DMS79 treated with DMSO at 0.1 percent for 48 hours (cell line): ENCODE measurements around the gene STARD3.

Experiments used
- DNase-seq: peaks from one replicate; lab custom pipeline; 2025; lab: John Stamatoyannopoulos, UW

STARD3 gene

DNA sequence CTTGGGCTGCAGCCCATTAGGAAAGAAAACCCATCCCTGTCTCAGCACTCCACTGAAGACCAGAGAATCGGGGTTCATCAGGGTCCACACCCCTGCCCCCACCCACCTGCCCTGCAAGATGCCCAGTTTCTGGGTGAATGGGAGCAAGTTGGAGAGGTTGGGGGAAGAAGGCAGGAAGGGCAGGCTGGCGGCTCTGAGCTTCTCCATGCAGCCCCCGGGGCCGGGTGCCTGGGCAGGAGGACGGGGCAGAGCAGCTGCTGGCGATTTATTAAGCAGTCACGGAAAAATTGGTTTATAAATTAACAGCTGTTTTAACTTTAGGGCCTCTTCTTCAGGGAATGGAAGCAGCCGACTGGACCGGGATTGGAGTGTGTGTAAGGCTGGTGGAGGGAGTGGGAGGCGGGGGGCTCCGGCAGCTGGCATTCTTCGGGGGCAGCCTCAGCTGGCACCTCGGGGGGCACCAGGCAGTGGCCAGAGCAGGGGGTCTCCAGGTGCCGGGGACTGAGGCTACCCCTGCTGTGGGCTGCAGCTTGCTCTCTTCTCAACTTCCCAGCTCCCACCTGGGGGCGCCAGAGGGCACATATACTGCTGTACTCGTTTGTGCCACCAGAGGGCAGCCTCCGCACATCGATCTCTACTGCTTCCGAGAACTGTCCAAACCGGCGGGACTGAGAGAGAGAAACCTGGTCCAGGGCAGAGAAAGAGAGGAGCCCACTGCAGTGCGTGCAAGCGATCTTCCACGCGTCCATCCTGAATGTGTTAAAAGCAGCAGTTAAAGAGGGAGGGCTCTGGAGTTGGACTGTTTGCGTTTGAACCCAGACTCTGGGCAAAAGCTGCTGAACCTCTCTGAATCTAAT is 15.2 kb upstream of the STARD3 start:
- DNase-seq = peak; percentile 80

DNA sequence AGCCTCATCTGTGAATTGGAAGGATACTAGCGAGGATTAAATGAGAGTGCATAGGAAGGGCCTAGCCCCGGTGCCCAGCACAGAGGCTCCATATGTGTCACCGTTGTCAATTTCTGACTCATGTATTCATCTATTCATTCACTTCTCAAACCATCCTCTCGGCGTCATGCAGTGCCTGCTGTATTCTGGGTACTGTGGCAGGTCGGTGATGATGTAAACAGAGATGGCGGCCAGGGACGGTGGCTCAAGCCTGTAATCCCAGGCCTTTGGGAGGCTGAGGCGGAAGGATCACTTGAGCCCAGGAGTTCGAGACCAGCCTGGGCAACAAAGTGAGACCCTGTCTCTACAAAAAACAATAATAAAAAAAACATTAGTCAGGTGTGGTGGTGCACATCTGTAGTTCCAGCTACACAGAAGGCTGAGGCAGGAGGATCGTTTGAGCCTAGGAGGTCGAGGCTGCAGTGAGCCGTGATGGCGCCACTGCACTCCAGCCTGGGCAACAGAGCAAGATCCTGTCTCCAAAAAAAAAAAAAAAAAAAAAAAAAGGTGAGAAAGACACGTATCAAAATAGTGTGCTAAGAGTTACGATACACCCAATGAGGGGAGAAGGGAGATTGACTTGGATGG is 14.5 kb upstream of the STARD3 start:
- no peak for DNase-seq

DNA sequence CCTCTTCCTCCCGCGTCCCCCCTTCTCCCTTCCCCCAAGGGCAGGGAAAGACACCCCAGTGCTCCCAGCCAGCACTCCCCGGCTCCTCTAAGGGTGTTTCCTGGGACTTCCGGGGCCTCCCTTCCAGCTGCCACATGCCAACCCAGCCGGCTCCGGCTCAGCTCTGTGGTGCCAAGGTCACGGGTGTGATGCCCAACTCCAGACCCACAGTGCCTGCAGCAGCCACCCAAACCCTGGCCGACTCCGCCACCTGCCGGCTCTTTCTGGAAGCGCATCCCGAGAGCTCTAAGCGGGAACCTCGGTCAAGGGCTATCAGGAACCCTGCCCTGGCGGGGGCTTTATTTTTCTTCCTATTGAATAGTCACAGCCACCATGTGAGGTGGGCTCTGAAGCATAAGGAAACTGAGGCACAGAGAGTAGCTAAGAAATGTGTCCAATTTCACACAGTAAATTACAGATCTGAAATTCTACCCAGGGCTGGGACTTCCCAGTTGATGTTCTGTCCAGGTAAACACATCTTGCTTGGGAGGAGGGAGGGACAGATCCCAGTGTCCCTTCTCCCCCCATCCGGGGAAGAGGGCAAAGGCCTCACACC is 13.5 kb upstream of the STARD3 start:
- DNase-seq = peak; percentile 75

DNA sequence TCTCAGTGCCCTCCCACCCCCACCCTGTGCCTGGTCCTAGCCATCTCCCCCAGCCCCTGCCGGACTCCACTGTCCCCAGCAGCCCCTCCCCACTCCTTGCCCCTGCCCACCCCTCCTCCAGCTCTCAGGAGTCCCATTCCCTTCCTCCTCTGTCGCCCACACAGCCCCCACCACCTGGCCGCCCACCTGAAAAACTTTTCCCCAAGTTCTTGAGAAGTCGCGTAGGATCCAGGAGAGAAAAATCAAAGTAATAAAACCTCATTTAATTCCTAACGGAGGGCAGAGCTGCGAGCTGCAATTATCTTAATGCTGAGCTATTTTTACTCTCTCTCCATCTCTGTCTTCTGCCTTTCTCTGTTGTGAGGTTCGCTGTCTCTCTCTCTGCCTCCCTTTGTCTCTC is 12.6 kb upstream of the STARD3 start:
- DNase-seq = no peak

DNA sequence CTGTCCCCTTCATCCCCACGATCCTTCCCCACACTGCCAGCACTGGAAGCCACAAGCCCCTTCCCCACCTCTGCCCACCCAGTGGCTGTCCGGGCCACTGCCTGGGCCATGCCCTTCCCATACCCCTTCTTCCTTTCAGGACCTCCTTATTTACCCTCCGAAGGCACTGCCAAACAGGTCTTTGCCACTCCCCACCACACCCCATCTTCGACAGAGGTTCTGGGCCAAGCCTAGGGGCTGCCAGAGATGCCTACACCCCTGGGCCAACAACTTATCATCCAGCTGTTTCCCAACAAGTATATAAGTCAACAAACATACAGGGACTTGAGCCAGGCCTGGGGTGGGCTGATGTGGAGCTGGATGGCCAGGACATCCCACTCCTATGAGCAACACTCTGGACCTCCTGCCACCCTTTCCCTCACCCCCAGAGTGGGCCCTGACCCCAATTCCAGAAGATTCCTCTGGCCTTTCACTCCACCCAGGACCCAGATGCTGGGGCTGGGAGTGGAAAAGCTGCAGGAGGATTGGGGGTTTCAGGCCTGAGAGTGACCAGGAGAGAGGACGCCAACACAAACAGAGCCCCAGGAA is 11.7 kb upstream of the STARD3 start:
- no peak for DNase-seq

DNA sequence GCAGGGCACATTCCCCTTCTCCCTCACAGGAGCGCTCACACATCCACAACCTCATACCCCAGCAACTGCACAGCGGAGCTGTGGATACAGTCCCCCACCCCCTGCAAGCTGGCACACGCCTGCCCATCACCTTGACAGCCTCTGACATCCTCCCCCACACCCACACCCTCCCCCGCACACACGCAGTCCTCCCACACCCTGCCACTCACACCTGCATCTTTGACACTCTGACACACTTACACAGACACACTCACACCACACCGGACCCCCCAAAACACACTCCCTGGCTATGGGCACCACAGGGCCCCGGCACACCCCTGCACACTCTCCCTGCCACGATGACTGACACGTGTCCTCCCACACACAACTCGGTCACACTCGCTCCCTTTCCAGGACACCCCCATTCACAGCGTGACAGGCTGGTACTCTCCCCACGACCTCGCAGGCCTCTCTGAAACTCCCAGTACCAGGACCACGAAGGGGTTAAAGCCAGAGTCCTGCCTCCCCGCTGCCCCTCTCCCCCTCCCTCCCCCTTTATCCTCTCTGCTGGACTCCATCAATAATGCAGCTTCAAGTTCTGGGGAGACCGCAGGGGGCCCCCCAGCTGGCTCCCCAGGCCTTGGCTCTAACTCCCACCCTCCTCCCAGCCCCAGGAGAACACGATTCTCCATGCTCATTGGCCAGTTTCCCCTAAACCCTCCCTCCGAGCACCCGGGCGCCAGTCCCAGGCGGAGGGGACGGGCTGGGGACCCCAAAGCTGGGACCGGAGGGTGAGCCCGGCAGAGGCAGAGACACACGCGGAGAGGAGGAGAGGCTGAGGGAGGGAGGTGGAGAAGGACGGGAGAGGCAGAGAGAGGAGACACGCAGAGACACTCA is 10.5 kb upstream of the STARD3 start, which contains the start of gene PPP1R1B:
TSS of gene PPP1R1B (plus strand) at position 782 of the 876 bp plus-strand sequence. CDS start 441 bp downstream, outside the sequence.
- no peak for DNase-seq

DNA sequence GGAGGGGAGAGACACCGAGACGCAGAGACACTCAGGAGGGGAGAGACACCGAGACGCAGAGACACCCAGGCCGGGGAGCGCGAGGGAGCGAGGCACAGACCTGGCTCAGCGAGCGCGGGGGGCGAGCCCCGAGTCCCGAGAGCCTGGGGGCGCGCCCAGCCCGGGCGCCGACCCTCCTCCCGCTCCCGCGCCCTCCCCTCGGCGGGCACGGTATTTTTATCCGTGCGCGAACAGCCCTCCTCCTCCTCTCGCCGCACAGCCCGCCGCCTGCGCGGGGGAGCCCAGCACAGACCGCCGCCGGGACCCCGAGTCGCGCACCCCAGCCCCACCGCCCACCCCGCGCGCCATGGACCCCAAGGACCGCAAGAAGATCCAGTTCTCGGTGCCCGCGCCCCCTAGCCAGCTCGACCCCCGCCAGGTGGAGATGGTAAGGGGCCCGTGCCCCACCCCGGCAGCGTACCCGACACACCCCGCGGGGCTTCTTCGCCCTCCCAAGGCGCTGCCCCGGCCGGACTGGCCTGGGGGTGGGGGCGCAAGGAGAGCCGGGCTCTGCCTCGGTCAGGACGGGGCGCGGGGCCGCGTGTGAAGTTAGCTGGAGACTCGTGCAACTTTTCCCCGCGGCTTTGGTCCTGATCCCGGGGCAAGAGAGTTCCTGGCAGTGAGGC is 9.8 kb upstream of the STARD3 start:
- DNase-seq = no peak

DNA sequence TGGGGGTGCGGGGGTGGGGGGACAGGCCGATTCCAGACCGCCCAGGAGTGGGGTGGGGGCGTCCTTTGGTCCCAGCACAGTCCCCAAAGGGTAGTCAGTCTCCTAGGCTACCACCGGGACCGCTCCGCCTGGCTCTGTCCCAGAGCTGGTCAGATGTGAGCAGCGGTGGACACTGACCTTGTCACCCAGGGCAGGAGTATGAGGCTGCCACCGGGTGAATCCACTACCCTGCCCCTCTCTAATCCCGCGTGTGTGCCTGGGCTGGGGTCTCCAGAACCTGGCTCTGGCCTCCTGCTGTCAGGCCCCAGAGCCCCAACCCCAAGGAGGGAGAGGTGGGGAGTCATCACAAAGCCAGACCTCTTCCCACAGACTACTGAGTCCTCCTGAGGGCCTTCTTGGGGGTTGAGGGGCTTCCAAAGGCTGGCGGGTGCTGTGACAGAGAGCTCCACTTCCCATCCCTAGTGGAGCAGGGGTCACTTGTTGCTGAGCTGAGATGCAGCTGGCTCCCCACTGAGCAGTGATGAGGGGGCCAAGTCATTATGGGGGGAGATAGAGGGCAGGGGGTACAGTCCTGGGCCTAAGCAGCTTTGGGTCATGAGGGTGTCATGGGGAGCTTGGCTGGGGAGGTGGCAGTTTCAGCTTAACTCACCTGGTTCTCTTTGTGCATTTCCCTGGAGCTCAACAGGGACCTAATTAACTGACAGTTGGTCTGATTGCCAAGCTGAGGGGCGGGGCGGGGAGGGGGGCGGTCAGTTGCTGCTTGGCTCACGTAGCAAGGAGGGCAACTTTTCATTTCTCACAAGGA is 9.0 kb upstream of the STARD3 start:
- DNase-seq = no peak

DNA sequence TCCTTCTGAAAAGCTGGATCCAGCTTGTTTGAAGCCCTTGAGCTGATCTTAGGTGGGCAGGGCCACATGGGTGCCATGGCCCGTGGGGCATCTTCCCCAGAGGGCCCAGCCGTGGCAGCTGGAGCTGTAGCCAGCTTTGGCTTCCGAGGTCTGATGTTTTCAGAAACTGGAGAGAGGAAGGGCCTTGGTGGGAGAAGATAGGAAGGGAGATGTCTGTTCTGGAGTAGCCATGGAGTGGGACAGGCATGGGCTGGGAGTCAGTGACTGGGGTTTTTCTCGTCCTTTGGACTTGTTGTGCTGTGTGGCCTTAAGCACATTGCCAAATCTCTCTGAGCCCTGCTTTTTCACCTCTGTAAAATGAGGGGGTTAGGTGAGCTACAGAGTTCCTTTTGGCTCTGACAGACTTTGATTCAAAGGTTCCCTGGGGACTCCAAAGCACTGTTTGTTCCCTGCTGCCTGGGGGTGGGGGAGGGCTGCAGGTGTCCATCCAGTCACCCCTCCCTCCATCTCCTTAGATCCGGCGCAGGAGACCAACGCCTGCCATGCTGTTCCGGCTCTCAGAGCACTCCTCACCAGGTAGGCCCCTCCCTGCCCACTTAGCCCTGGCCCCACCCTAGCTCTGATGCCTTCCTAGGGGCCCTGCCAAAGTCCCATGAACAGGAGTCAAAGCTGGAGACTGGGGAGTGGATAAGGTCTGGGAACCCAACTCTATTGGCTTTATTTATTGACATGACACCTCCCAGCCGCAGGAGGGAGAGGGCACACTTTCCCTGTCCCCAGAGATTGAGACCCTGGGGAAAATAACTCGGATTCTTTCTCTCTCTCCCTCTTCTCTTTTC is 8.1 kb upstream of the STARD3 start:
- DNase-seq = no peak

DNA sequence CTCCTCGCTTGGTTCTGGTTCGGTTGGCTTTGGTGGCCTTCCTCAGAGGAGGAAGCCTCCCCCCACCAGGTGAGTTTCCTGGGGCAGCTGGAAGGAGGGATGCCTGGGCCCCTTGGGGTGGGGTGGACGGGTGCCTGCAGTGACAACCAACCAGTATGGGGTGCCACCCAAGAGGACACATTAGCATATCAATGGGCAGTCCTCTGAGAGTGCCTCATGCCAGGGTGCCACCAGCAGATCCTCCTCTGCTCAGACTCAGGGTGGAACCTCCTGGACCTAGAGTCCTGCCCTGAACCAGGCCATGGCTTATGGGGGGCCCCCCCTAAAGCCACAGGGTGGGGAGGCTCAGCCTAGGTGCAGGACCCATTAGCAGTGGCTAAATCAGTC is 7.5 kb upstream of the STARD3 start:
- no peak for DNase-seq

DNA sequence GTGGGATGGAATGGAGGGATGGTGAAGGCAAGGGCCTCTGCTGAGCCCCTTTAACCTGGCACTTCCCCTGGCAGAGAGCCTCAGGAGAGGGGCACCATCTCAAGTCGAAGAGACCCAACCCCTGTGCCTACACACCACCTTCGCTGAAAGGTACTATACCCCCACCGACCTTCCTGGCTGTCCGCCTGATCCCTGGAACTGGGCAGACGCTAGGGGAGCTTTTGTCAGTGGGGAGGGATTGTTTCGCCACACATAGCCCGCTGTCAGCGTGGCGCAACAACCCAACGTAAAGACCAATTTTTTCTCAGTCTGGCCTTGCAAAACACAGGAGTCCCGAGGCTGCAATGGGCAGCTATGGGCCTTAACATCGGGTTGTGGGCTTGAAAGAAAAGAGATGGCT is 7.0 kb upstream of the STARD3 start:
- no peak for DNase-seq

DNA sequence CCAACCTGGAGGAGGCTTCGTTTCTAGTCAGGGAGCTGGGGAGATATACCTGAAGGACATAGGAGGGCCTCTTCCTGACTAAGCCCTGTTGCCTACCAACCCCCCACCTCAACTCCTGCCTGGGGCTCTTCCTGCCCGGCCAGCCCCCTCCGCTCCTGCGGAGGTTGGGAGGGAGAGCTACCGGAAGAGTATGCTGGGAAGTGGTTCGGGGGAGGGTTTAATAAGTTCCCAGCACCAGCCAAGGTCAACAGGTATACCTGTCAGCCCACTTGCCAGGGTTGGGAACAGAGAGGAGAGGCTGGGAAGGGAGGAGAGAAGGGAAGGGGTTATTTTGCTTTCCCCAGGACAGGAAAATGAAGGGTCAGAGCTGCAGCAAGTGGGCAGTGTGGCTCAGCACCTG is 5.5 kb upstream of the STARD3 start:
- DNase-seq = no peak

DNA sequence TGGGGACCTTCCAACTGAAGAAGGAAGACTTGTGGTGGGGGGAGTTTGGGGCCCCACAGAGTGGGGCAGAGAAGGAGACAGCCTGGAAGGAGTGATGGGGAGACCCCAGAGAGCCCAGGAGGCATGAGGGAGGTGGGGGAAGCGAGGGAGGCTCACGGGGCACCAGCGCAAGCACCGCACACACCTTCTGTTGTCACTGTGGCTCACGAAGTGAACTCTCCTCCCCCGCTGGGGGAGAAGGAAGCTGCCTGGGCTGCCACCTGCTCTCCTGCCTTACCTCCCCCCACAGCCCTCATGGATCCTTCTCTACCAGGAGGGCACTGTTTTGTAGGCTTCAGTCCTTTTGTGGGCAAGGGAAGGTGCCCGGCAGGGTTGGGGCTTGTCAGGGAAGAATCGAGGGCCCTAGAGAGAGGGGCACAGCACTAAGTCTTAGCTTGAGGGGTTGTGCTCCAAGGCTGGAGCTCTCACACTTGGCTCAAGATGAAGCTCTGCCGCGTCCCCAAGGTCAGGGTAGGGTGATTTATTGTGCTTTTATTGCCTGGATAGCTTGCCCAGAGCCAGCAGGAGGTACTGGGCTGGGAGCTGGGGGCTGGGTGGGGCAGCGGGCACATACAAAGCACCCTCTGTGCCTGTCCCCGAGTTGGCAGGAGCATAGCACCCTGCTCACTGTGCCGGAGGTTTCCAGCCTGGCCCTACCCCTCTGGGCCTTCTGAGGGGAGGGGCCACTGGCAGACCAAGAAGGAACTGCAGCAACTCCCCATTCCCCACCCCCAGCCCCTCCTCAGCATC is 4.6 kb upstream of the STARD3 start:
- DNase-seq = no peak

DNA sequence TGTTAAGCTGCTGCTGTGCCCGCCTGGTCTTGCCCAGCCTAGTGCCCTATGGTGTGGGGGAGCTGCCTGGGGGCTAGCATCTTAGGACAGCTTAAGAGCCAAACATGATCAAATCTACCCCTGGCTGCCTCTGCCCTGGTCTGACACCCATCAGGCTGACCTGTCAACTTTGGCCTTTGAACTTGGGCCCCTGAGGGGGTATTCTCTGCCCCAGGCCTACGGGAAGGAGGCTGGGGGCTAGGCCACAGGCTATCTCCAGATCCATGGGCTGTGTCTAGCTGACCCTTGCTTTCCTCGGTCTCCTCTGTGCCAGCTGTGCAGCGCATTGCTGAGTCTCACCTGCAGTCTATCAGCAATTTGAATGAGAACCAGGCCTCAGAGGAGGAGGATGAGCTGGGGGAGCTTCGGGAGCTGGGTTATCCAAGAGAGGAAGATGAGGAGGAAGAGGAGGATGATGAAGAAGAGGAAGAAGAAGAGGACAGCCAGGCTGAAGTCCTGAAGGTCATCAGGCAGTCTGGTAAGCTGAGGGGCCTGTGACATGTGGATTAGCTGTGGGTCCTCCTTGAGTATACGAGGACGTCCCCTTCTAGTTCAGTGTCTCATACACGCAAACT is 3.3 kb upstream of the STARD3 start:
- no peak for DNase-seq

DNA sequence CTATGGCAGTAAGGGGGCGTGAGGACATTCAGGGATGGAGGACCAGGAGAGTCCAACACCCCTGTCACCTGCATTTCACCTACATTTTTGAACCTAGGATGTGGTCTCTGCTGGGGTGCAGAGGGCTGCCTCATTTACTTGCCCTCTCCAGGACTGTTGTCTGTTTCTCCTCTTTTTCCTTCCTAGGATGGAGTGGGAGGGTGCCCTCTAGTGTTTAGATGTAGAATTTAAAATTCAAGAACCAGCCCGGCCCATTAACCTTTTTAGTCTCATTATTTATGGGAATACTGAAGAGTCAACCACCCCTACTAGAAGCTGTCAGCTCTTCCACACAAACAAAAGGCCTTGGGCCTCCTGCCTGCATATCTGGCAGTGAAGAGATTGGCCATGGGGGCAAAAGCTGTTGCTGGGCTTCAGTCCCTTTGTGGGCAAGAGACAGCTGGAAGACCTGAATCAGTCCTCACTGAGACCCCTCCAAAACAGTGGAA is 2.5 kb upstream of the STARD3 start:
- peak; percentile 37 for DNase-seq

DNA sequence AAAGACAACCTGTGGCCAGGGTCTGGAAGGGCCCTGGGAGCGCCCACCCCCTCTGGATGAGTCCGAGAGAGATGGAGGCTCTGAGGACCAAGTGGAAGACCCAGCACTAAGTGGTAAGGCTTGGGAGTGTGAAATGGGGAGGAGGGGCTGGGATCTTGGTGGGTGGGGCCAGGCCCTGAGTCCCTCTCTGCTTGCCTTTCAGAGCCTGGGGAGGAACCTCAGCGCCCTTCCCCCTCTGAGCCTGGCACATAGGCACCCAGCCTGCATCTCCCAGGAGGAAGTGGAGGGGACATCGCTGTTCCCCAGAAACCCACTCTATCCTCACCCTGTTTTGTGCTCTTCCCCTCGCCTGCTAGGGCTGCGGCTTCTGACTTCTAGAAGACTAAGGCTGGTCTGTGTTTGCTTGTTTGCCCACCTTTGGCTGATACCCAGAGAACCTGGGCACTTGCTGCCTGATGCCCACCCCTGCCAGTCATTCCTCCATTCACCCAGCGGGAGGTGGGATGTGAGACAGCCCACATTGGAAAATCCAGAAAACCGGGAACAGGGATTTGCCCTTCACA is 1.2 kb upstream of the STARD3 start:
- DNase-seq = no peak

DNA sequence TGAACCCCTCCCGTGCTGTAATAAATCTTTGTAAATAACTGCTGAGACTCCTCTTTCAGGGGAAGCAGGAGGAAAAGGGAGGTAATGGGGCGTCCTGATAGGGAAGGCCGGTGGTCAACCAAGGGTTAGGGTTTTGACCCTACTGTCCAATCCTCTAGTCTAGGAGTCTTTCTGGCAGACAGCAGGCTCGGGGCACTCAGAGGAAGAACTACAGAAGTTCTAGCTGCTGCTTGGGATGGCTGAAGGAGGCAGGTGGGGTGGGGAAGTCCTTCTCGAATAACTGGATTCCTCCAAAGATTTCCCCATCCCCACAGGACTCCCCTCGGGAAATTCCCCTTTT is 387 bp upstream of the STARD3 start:
- DNase-seq = no peak

DNA sequence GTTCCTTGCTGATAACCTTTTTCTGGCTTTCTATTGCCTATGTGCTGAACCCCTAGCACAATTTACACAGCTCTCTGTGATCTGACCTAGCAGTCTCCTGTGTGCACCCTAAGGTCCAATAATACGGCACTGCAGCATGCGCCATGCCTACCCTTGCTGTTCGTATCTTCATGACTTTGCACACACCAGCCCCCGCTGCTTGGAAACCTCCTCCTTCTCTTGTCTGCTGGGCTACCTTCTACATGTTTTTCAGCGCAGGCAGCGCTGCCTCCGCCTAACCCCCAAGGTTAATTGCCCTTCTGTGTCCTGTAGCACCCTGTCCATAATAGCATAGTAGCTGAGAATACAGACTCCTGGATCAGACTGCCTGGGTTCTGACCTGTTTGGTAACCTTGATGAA is 1.4 kb downstream of the STARD3 start:
- DNase-seq = no peak
